HCT116 (cell line): ENCODE measurements around the gene PHOSPHO1. TPM values are rescaled to one million over a fixed set of nuclear protein-coding genes. Genes with fewer than 3 reads are reported as not detected.

Experiments used
- ATAC-seq: fragments of 200-7000 bp; cut with Tn5 transposase; 2 replicates; pipeline ENCODE4 v1.9.1; 2020; ENCODE audit warnings: mild to moderate bottlenecking, moderate library complexity
- BruUV-seq: library from RNA; stranded (reverse); fragments of 400-500 nt; replicated peaks from 2 replicates; lab custom pipeline; 2021; lab: Mats Ljungman, UMichigan
- CTCF ChIA-PET: fragments of 300-600 bp; sonication (Branson Sonifier 250); formaldehyde crosslinking; loops from one replicate; lab custom pipeline; 2021; ENCODE audit warnings: antibody characterized with exemption; lab: Charles Lee
- POLR2A ChIA-PET: fragments of 300-600, 350-600 bp; sonication (Branson Sonifier 250); formaldehyde crosslinking; loops from one replicate; lab custom pipeline; 2021; ENCODE audit warnings: antibody characterized with exemption; lab: Charles Lee
- RAD21 ChIA-PET, 2 experiments: fragments of 300-600 bp; sonication (Branson Sonifier 250); formaldehyde crosslinking; loops; one replicate each; lab custom pipeline; 2023; ENCODE audit warnings: low total read pairs in 2 of 2; ENCODE audit not compliant: uncharacterized antibody in 2 of 2, unreplicated experiment in 2 of 2, low non-redundant PET in 1 of 2; lab: Charles Lee
- DNase-seq: peaks from one replicate; pipeline ENCODE4 v3.0.0-alpha.2; 2010; ENCODE audit warnings: low read depth, low spot score
- H2AFZ ChIP-seq: fragments of 200-600 bp; shearing (Covaris generic), sonication (generic); 2 replicates; pipeline ENCODE4 v1.6.1; 2017; ENCODE audit warnings: low read depth, mixed run types, mixed read lengths, antibody characterized with exemption, low read length; ENCODE audit not compliant: poor library complexity, severe bottlenecking
- H3K27ac ChIP-seq: 2 replicates; pipeline ENCODE4 v1.5.1; 2012; ENCODE audit warnings: low read depth, low read length
- H3K27me3 ChIP-seq: fragments of 200-600 bp; sonication (generic); 2 replicates; pipeline ENCODE4 v1.6.1; 2016; ENCODE audit warnings: mixed run types, low read length, mixed read lengths; ENCODE audit not compliant: insufficient read depth
- H3K36me3 ChIP-seq, 2 experiments: fragments of 200-500 bp in 1 of 2; fragments of 200-600 bp in 1 of 2; sonication (Bioruptor generic) in 1 of 2; sonication (generic) in 1 of 2; 2 replicates each; pipeline versions ENCODE4 v1.5.1 to v1.6.1; 2014 to 2016; ENCODE audit warnings: low read length in 2 of 2, inconsistent platforms in 1 of 2, mixed read lengths in 1 of 2, mixed run types in 1 of 2; ENCODE audit not compliant: insufficient read depth in 2 of 2, control insufficient read depth in 1 of 2
- H3K4me1 ChIP-seq, 2 experiments: fragments of 200-600 bp in 1 of 2; sonication (generic) in 1 of 2; 2 replicates each; pipeline versions ENCODE4 v1.5.1 to v1.6.1; 2012 to 2017; ENCODE audit warnings: low read length in 2 of 2, inconsistent platforms in 1 of 2, mild to moderate bottlenecking in 1 of 2, mixed read lengths in 1 of 2, mixed run types in 1 of 2, moderate library complexity in 1 of 2; ENCODE audit not compliant: insufficient read depth in 2 of 2, control insufficient read depth in 1 of 2
- H3K4me2 ChIP-seq: fragments of 200-600 bp; sonication (generic); 2 replicates; pipeline ENCODE4 v1.6.1; 2017; ENCODE audit warnings: mixed run types, low read length, mixed read lengths
- H3K4me3 ChIP-seq, 2 experiments: fragments of 200-600 bp in 1 of 2; sonication (generic) in 1 of 2; replicated peaks in 1 of 2; 2 replicates each; pipeline ENCODE4 v1.5.1; 2011 to 2016; ENCODE audit warnings: low read length in 2 of 2, control low read depth in 1 of 2, low read depth in 1 of 2, mild to moderate bottlenecking in 1 of 2, mixed read lengths in 1 of 2, mixed run types in 1 of 2
- H3K79me2 ChIP-seq: fragments of 200-600 bp; sonication (generic); 2 replicates; pipeline ENCODE4 v1.6.1; 2017; ENCODE audit warnings: mild to moderate bottlenecking, mixed run types, low read length, moderate library complexity, mixed read lengths; ENCODE audit not compliant: insufficient read depth
- H3K9ac ChIP-seq: fragments of 200-600 bp; sonication (generic); 2 replicates; pipeline ENCODE4 v1.6.1; 2016; ENCODE audit warnings: low read length, mixed read lengths
- H3K9me2 ChIP-seq: fragments of 200-600 bp; sonication (generic), shearing (Covaris generic); 2 replicates; pipeline ENCODE4 v1.6.1; 2017; ENCODE audit warnings: mixed run types, mild to moderate bottlenecking, moderate library complexity; ENCODE audit not compliant: insufficient read depth
- H3K9me3 ChIP-seq, 2 experiments: fragments of 200-500 bp in 1 of 2; fragments of 200-600 bp in 1 of 2; sonication (Bioruptor generic) in 1 of 2; sonication (generic) in 1 of 2; 2 replicates each; pipeline ENCODE4 v1.6.1; 2014 to 2017; ENCODE audit warnings: low read length in 2 of 2, mixed read lengths in 2 of 2, inconsistent platforms in 1 of 2, low read depth in 1 of 2, mild to moderate bottlenecking in 1 of 2, mixed run types in 1 of 2, moderate library complexity in 1 of 2; ENCODE audit not compliant: control insufficient read depth in 1 of 2, insufficient read depth in 1 of 2
- H4K20me1 ChIP-seq: fragments of 200-600 bp; sonication (generic), shearing (Covaris generic); 2 replicates; pipeline ENCODE4 v1.6.1; 2017; ENCODE audit warnings: mixed run types, mild to moderate bottlenecking, moderate library complexity; ENCODE audit not compliant: insufficient read depth
- ATF3 ChIP-seq: IDR thresholded peaks from 2 replicates; pipeline ENCODE4 v1.6.1; 2012
- CEBPB ChIP-seq: IDR thresholded peaks from 2 replicates; pipeline ENCODE4 v1.6.1; 2012; ENCODE audit warnings: low read depth
- EZH2 ChIP-seq: fragments of 200-600 bp; sonication (generic); IDR thresholded peaks from 2 replicates; pipeline ENCODE4 v1.6.1; 2017; ENCODE audit warnings: antibody characterized with exemption, mixed run types
- FOSL1 ChIP-seq: IDR thresholded peaks from 2 replicates; pipeline ENCODE4 v1.6.1; 2012; ENCODE audit warnings: low read depth
- JUND ChIP-seq: IDR thresholded peaks from 2 replicates; pipeline ENCODE4 v1.6.1; 2012
- MAX ChIP-seq: IDR thresholded peaks from 2 replicates; pipeline ENCODE4 v1.6.1; 2012
- POLR2A ChIP-seq: IDR thresholded peaks from 2 replicates; pipeline ENCODE4 v1.7.0; 2011; ENCODE audit warnings: borderline replicate concordance; ENCODE audit not compliant: insufficient read depth, insufficient read length; ENCODE audit errors: extremely low read depth
- POLR2AphosphoS5 ChIP-seq: IDR thresholded peaks from 2 replicates; pipeline ENCODE4 v1.6.1; 2011; ENCODE audit warnings: mild to moderate bottlenecking, low read depth, low read length, moderate library complexity
- SIN3A ChIP-seq: IDR thresholded peaks from 2 replicates; pipeline ENCODE4 v1.6.1; 2012; ENCODE audit warnings: low read depth
- SP1 ChIP-seq: IDR thresholded peaks from 2 replicates; pipeline ENCODE4 v1.6.1; 2012; ENCODE audit warnings: low read depth
- SRF ChIP-seq: IDR thresholded peaks from 2 replicates; pipeline ENCODE4 v1.6.1; 2012; ENCODE audit warnings: low read depth
- TCF7L2 ChIP-seq: IDR thresholded peaks from 2 replicates; pipeline ENCODE4 v1.7.0; 2011; ENCODE audit warnings: borderline replicate concordance, inconsistent platforms; ENCODE audit not compliant: insufficient read depth, insufficient read length; ENCODE audit errors: extremely low read depth
- YY1 ChIP-seq: IDR thresholded peaks from 2 replicates; pipeline ENCODE4 v1.6.1; 2011; ENCODE audit warnings: low read length, low read depth, moderate library complexity, mild to moderate bottlenecking; ENCODE audit not compliant: insufficient replicate concordance; ENCODE audit errors: extremely low read depth
- ZFX ChIP-seq: fragments of 450-650 bp; IDR thresholded peaks from 2 replicates; pipeline ENCODE4 v1.6.1; 2017
- ZNF274 ChIP-seq: fragments of 200-500 bp; sonication (Bioruptor generic); IDR thresholded peaks from 2 replicates; pipeline ENCODE4 v1.6.1; 2014; ENCODE audit warnings: mild to moderate bottlenecking, low read depth, low read length, inconsistent platforms
- intact Hi-C: fragments of 100-400 bp; cut with micrococcal nuclease; formaldehyde crosslinking; loops from 2 replicates; pipeline ENCODE4 v1.10.0; 2022
- total RNA-seq: library from RNA; stranded (reverse); gene quantifications from one replicate; pipeline ENCODE4 v1.2.1, GENCODE V29; 2021; ENCODE audit not compliant: unreplicated experiment
- TF ChIP-seq, protein P1 (sequence below), 3 experiments: fragments of 200-600 bp in 1 of 3; sonication (generic) in 1 of 3; IDR thresholded peaks in 2 of 3; conservative IDR thresholded peaks in 1 of 3; 2 replicates each; pipeline ENCODE4 v1.5.1; 2012 to 2017; ENCODE audit warnings: low read depth in 2 of 3, low read length in 2 of 3, antibody characterized with exemption in 1 of 3, borderline replicate concordance in 1 of 3, control low read depth in 1 of 3, mild to moderate bottlenecking in 1 of 3, mixed read lengths in 1 of 3, mixed run types in 1 of 3, moderate library complexity in 1 of 3; ENCODE audit not compliant: insufficient read depth in 1 of 3
- TF ChIP-seq, protein P2 (sequence below): IDR thresholded peaks from 2 replicates; pipeline ENCODE4 v1.6.1; 2011; ENCODE audit warnings: mild to moderate bottlenecking, low read length, moderate library complexity; ENCODE audit not compliant: insufficient replicate concordance; ENCODE audit errors: extremely low read depth

Gene PHOSPHO1
- total RNA-seq, 1 experiment from 2014 or later, result 3.0 TPM

- ChIA-PET RAD21 (no interaction called here), POLR2A (no interaction called here), CTCF (no interaction called here)
- Histone ChIP-seq H3K79me2 (no peaks in the 10 kb centered on the region), H3K9me3 (no peaks in the 10 kb centered on the region), H3K9me2 (no peaks in the 10 kb centered on the region), H2AFZ (peak overlapping the region; percentile 42), H3K4me3 (no peak overlapping the region), H3K27me3 (no peaks in the 10 kb centered on the region), H3K36me3 (no peaks in the 10 kb centered on the region), H3K4me2 (peak overlapping the region; percentile 54), H4K20me1 (no peaks in the 10 kb centered on the region), H3K27ac (no peak overlapping the region), H3K4me1 (peaks cover 17 to 26% of the 10 kb centered on the region in 2 experiments), H3K9ac (no peak overlapping the region)
- DNase-seq, result no peak
- TF ChIP-seq CEBPB, result no peak
- no peak for TF ChIP-seq TCF7L2
- TF ChIP-seq SIN3A, result no peak
- no peak for ATAC-seq
- intact Hi-C loops, result no loop called here
- no TSS peak for BruUV-seq
Observed at GRCh38 chr17:49249890-49250522, 19.4 kb upstream of the PHOSPHO1 start.

- Histone ChIP-seq H2AFZ (peak overlapping the region; percentile 42), H3K4me1 (peaks cover 17 to 26% of the 10 kb centered on the region in 2 experiments), H3K9ac (no peak overlapping the region), H3K27ac (no peak overlapping the region), H3K79me2 (no peaks in the 10 kb centered on the region), H3K9me3 (no peaks in the 10 kb centered on the region), H3K27me3 (no peaks in the 10 kb centered on the region), H3K4me2 (peak overlapping the region; percentile 54), H3K36me3 (no peaks in the 10 kb centered on the region), H3K4me3 (no peak overlapping the region), H4K20me1 (no peaks in the 10 kb centered on the region), H3K9me2 (no peaks in the 10 kb centered on the region)
- ChIA-PET RAD21 (no interaction called here), CTCF (no interaction called here), POLR2A (interaction anchor here (0.9 kb wide), 1 partner anchor 11 kb away, joined by 4 read pairs; no protein-coding TSS in a partner anchor)
- ATAC-seq, result peak; percentile 55
- no peak for DNase-seq
- no TSS peak for BruUV-seq
- intact Hi-C loops, result no loop called here
- TF ChIP-seq ZNF274 (no peak), CEBPB (no peak), POLR2A (no peak), POLR2AphosphoS5 (0 out of 2 replicates have a peak, but pooled peaks have one; percentile 18), EZH2 (no peak), JUND (no peak), MAX (peak; percentile 58; the same call in 1 of the 2 replicates), ZFX (no peak), FOSL1 (no peak), YY1 (no peak), ATF3 (no peak), SP1 (peak; percentile 53), SRF (no peak)
- TF ChIP-seq, protein P1, sequence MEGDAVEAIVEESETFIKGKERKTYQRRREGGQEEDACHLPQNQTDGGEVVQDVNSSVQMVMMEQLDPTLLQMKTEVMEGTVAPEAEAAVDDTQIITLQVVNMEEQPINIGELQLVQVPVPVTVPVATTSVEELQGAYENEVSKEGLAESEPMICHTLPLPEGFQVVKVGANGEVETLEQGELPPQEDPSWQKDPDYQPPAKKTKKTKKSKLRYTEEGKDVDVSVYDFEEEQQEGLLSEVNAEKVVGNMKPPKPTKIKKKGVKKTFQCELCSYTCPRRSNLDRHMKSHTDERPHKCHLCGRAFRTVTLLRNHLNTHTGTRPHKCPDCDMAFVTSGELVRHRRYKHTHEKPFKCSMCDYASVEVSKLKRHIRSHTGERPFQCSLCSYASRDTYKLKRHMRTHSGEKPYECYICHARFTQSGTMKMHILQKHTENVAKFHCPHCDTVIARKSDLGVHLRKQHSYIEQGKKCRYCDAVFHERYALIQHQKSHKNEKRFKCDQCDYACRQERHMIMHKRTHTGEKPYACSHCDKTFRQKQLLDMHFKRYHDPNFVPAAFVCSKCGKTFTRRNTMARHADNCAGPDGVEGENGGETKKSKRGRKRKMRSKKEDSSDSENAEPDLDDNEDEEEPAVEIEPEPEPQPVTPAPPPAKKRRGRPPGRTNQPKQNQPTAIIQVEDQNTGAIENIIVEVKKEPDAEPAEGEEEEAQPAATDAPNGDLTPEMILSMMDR (IDR thresholded peaks at IDR 0.05 in 2 of 3, conservative IDR thresholded peaks at IDR 0.05 in 1 of 3; ENCODE audit: borderline replicate concordance in 1 of 3, insufficient read depth in 1 of 3, low read depth in 2 of 3, low read length in 2 of 3), result no peak
- TF ChIP-seq, protein P2, sequence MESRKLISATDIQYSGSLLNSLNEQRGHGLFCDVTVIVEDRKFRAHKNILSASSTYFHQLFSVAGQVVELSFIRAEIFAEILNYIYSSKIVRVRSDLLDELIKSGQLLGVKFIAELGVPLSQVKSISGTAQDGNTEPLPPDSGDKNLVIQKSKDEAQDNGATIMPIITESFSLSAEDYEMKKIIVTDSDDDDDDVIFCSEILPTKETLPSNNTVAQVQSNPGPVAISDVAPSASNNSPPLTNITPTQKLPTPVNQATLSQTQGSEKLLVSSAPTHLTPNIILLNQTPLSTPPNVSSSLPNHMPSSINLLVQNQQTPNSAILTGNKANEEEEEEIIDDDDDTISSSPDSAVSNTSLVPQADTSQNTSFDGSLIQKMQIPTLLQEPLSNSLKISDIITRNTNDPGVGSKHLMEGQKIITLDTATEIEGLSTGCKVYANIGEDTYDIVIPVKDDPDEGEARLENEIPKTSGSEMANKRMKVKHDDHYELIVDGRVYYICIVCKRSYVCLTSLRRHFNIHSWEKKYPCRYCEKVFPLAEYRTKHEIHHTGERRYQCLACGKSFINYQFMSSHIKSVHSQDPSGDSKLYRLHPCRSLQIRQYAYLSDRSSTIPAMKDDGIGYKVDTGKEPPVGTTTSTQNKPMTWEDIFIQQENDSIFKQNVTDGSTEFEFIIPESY, result no peak
Observed at GRCh38 chr17:49249292-49249794, 18.8 kb upstream of the PHOSPHO1 start.
